H9 (cell line): ENCODE measurements around the gene BRS3. TPM values are rescaled to one million over a fixed set of nuclear protein-coding genes. Genes with fewer than 3 reads are reported as not detected.
"Not testable (repeated sequence)": the region's sequence is repeated elsewhere in the genome, so short reads cannot be mapped to it uniquely, and the experiment has no call there.

ENCODE experiments used
- DNase-seq: peaks from one replicate; pipeline ENCODE4 v3.0.0-alpha.2; 2017
- H2AFZ ChIP-seq: one replicate; pipeline ENCODE4 v1.6.1; 2013; ENCODE audit warnings: mild to moderate bottlenecking, low read length, control low read depth, moderate library complexity
- H2AK5ac ChIP-seq: 2 replicates; pipeline ENCODE4 v1.6.1; 2013; ENCODE audit warnings: low read length, control low read depth, mixed read lengths; ENCODE audit not compliant: insufficient read length
- H2BK120ac ChIP-seq: one replicate; pipeline ENCODE4 v1.6.1; 2013; ENCODE audit warnings: low read depth, mild to moderate bottlenecking, low read length, control low read depth, inconsistent platforms; ENCODE audit not compliant: poor library complexity, severe bottlenecking
- H2BK12ac ChIP-seq: 2 replicates; pipeline ENCODE4 v1.6.1; 2013; ENCODE audit warnings: low read length, control low read depth, mixed read lengths, low read depth; ENCODE audit not compliant: insufficient read length
- H2BK15ac ChIP-seq: 2 replicates; pipeline ENCODE4 v1.6.1; 2013; ENCODE audit warnings: low read depth, low read length, control low read depth
- H2BK20ac ChIP-seq: one replicate; pipeline ENCODE4 v1.6.1; 2013; ENCODE audit warnings: low read depth, mild to moderate bottlenecking, low read length, control low read depth, inconsistent platforms; ENCODE audit not compliant: poor library complexity, severe bottlenecking
- H2BK5ac ChIP-seq: 2 replicates; pipeline ENCODE4 v1.6.1; 2013; ENCODE audit warnings: low read length, control low read depth, mixed read lengths; ENCODE audit not compliant: insufficient read length
- H3K14ac ChIP-seq: 2 replicates; pipeline ENCODE4 v1.6.1; 2013; ENCODE audit warnings: low read length, control low read depth; ENCODE audit not compliant: insufficient read depth
- H3K18ac ChIP-seq: 2 replicates; pipeline ENCODE4 v1.6.1; 2013; ENCODE audit warnings: low read depth, mild to moderate bottlenecking, mixed read lengths, low read length, control low read depth; ENCODE audit not compliant: insufficient read length
- H3K23ac ChIP-seq: 2 replicates; pipeline ENCODE4 v1.6.1; 2013; ENCODE audit warnings: low read length, control low read depth, mixed read lengths, low read depth; ENCODE audit not compliant: insufficient read length
- H3K23me2 ChIP-seq: 2 replicates; pipeline ENCODE4 v1.6.1; 2013; ENCODE audit warnings: low read depth, mild to moderate bottlenecking, mixed read lengths, low read length, control low read depth; ENCODE audit not compliant: insufficient read length, poor library complexity, severe bottlenecking
- H3K27ac ChIP-seq: 2 replicates; pipeline ENCODE4 v1.5.1; 2013; ENCODE audit warnings: low read length, control low read depth, mixed read lengths, low read depth; ENCODE audit not compliant: insufficient read length
- H3K27me3 ChIP-seq: 2 replicates; pipeline ENCODE4 v1.6.1; 2013; ENCODE audit warnings: low read length, control low read depth, inconsistent platforms; ENCODE audit not compliant: insufficient read depth
- H3K4ac ChIP-seq: 2 replicates; pipeline ENCODE4 v1.6.1; 2013; ENCODE audit warnings: low read depth, mild to moderate bottlenecking, control low read depth, inconsistent platforms, low read length, moderate library complexity
- H3K4me1 ChIP-seq: 2 replicates; pipeline ENCODE4 v1.6.1; 2013; ENCODE audit warnings: low read length, control low read depth, inconsistent platforms; ENCODE audit not compliant: insufficient read depth
- H3K4me2 ChIP-seq: 2 replicates; pipeline ENCODE4 v1.6.1; 2013; ENCODE audit warnings: low read length, control low read depth, mixed read lengths; ENCODE audit not compliant: insufficient read length, insufficient read depth
- H3K56ac ChIP-seq: 2 replicates; pipeline ENCODE4 v1.6.1; 2013; ENCODE audit warnings: low read depth, mild to moderate bottlenecking, mixed read lengths, low read length, control low read depth; ENCODE audit not compliant: insufficient read length
- H3K79me1 ChIP-seq: 2 replicates; pipeline ENCODE4 v1.6.1; 2013; ENCODE audit warnings: low read depth, mild to moderate bottlenecking, moderate library complexity, low read length, control low read depth, inconsistent platforms; ENCODE audit not compliant: insufficient read depth, poor library complexity, severe bottlenecking
- H3K79me2 ChIP-seq: 2 replicates; pipeline ENCODE4 v1.6.1; 2013; ENCODE audit warnings: low read length, control low read depth, inconsistent platforms; ENCODE audit not compliant: insufficient read depth
- H3K9ac ChIP-seq: 2 replicates; pipeline ENCODE4 v1.6.1; 2013; ENCODE audit warnings: low read length, control low read depth, mixed read lengths; ENCODE audit not compliant: insufficient read length; ENCODE audit errors: extremely low read depth
- H3K9me3 ChIP-seq: one replicate; pipeline ENCODE4 v1.6.1; 2013; ENCODE audit warnings: low read depth, low read length, inconsistent platforms; ENCODE audit not compliant: control insufficient read depth
- H3T11ph ChIP-seq: one replicate; pipeline ENCODE4 v1.6.1; 2013; ENCODE audit warnings: mild to moderate bottlenecking, low read length, control low read depth, inconsistent platforms
- H4K20me1 ChIP-seq: one replicate; pipeline ENCODE4 v1.6.1; 2013; ENCODE audit not compliant: control insufficient read depth, insufficient read length, insufficient read depth
- H4K5ac ChIP-seq: 2 replicates; pipeline ENCODE4 v1.6.1; 2013; ENCODE audit warnings: low read depth, mild to moderate bottlenecking, mixed read lengths, low read length, control low read depth; ENCODE audit not compliant: insufficient read length
- H4K8ac ChIP-seq: replicated peaks from 2 replicates; pipeline ENCODE4 v1.6.1; 2013; ENCODE audit warnings: low read length, control low read depth, mixed read lengths, low read depth; ENCODE audit not compliant: insufficient read length
- H4K91ac ChIP-seq: 2 replicates; pipeline ENCODE4 v1.6.1; 2013; ENCODE audit warnings: low read depth, mild to moderate bottlenecking, moderate library complexity, mixed read lengths, low read length, control low read depth; ENCODE audit not compliant: insufficient read length
- H3K27ac Mint-ChIP-seq, 3 experiments: 2 replicates in 2 of 3; 3 replicates in 1 of 3; pipeline ENCODE4 v1.8.0; 2020 to 2021; ENCODE audit warnings: mixed read lengths in 3 of 3, mild to moderate bottlenecking in 1 of 3, moderate library complexity in 1 of 3
- H3K27me3 Mint-ChIP-seq: 2 replicates; pipeline ENCODE4 v1.8.0; 2021; ENCODE audit warnings: low read depth, mild to moderate bottlenecking, moderate library complexity, mixed read lengths
- H3K36me3 Mint-ChIP-seq, 3 experiments: 2 replicates in 2 of 3; 3 replicates in 1 of 3; pipeline ENCODE4 v1.8.0; 2020 to 2021; ENCODE audit warnings: low read depth in 3 of 3, mixed read lengths in 3 of 3; ENCODE audit not compliant: insufficient read depth in 1 of 3
- H3K4me1 Mint-ChIP-seq, 2 experiments: 2 replicates each; pipeline ENCODE4 v1.8.0; 2020; ENCODE audit warnings: mixed read lengths in 2 of 2
- H3K4me3 Mint-ChIP-seq, 2 experiments: 2 replicates in 1 of 2; 3 replicates in 1 of 2; pipeline ENCODE4 v1.8.0; 2020 to 2021; ENCODE audit warnings: mild to moderate bottlenecking in 2 of 2, mixed read lengths in 2 of 2, moderate library complexity in 1 of 2
- H3K9me3 Mint-ChIP-seq, 2 experiments: 2 replicates in 1 of 2; 3 replicates in 1 of 2; pipeline ENCODE4 v1.8.0; 2020; ENCODE audit warnings: mild to moderate bottlenecking in 2 of 2, mixed read lengths in 2 of 2, moderate library complexity in 1 of 2
- WGBS: extraction: QIAGEN DNeasy Blood & Tissue Kit; methylation state at CpG from one replicate; pipeline ENCODE4 v1.1.7; 2013; ENCODE audit warnings: missing lambda C conversion rate, low lambda C conversion rate, mixed read lengths; ENCODE audit not compliant: insufficient read length; ENCODE audit errors: extremely low coverage; 5-methylcytosine and 5-hydroxymethylcytosine counted together
- total RNA-seq: library from RNA; stranded (reverse); gene quantifications from 2 replicates; pipeline ENCODE4 v1.2.1, GENCODE V29; 2021
- TF ChIP-seq, protein P1 (sequence below): fragments of 200-600 bp; sonication (generic); conservative IDR thresholded peaks from 3 replicates; pipeline ENCODE4 v1.8.0; 2021; ENCODE audit warnings: antibody characterized with exemption, mild to moderate bottlenecking

BRS3 gene
- total RNA-seq, 1 experiment from 2014 or later = not detected

DNA sequence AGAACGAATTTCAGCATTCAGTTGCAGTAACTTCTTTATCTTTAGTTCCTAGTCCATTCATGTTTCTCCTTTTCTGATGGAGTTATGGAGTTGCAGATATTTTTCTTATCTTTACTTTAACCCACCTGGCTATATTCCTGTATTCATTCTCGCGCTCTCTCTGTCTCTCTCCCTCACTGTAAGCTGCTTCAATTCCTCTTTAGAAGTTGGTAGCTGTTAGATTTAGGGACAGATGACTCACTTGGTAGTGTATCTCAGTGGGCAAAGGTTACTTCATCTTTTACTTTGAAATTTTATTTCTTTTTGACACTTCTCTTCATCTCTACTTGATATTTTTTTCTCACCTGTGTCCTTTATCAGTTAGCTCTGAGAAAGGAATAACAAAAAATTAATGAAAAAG is 49.6 kb upstream of the BRS3 start:
- Histone ChIP-seq H3K23me2 (no peaks in the 10 kb centered on the region), H3K23ac (no peak overlapping the region), H2BK15ac (no peak overlapping the region), H2BK5ac (no peak overlapping the region), H3K4ac (no peak overlapping the region), H3T11ph (no peak overlapping the region), H3K9ac (no peak overlapping the region), H2AFZ (no peak overlapping the region), H4K8ac (no peak overlapping the region), H4K91ac (no peak overlapping the region), H2AK5ac (no peak overlapping the region), H3K18ac (no peak overlapping the region), H3K9me3 (peaks cover 42% of the 10 kb centered on the region), H2BK12ac (no peak overlapping the region), H4K20me1 (no peaks in the 10 kb centered on the region), H4K5ac (no peak overlapping the region), H3K79me1 (no peaks in the 10 kb centered on the region), H3K56ac (no peak overlapping the region), H2BK20ac (no peak overlapping the region), H3K79me2 (no peaks in the 10 kb centered on the region), H3K4me1 (no peaks in the 10 kb centered on the region), H3K14ac (no peak overlapping the region), H3K27ac (no peak overlapping the region), H3K27me3 (no peaks in the 10 kb centered on the region), H2BK120ac (no peak overlapping the region), H3K4me2 (no peak overlapping the region)
- no CpG with 5 or more reads among the region's 3 CpGs for WGBS
- TF ChIP-seq, protein P1, sequence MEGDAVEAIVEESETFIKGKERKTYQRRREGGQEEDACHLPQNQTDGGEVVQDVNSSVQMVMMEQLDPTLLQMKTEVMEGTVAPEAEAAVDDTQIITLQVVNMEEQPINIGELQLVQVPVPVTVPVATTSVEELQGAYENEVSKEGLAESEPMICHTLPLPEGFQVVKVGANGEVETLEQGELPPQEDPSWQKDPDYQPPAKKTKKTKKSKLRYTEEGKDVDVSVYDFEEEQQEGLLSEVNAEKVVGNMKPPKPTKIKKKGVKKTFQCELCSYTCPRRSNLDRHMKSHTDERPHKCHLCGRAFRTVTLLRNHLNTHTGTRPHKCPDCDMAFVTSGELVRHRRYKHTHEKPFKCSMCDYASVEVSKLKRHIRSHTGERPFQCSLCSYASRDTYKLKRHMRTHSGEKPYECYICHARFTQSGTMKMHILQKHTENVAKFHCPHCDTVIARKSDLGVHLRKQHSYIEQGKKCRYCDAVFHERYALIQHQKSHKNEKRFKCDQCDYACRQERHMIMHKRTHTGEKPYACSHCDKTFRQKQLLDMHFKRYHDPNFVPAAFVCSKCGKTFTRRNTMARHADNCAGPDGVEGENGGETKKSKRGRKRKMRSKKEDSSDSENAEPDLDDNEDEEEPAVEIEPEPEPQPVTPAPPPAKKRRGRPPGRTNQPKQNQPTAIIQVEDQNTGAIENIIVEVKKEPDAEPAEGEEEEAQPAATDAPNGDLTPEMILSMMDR = no peak
- Mint-ChIP-seq H3K4me1 (no peaks in the 10 kb centered on the region), H3K4me3 (no peak overlapping the region), H3K27ac (no peak overlapping the region), H3K27me3 (no peaks in the 10 kb centered on the region; the same call in 1 of the 2 replicates), H3K36me3 (no peaks in the 10 kb centered on the region; a peak in 2 of 7 replicates), H3K9me3 (peaks cover 44 to 51% of the 10 kb centered on the region in 2 experiments)
- no peak for DNase-seq

DNA sequence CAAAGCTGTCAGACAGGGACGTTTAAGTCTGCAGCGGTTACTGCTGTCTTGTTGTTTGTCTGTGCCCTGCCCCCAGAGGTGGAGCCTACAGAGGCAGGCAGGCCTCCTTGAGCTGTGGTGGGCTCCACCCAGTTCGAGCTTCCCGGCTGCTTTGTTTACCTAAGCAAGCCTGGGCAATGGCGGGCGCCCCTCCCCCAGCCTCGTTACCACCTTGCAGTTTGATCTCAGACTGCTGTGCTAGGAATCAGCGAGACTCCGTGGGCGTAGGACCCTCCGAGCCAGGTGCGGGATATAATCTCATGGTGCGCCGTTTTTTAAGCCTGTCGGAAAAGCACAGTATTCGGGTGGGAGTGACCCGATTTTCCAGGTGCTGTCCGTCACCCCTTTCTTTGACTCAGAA is 42.1 kb upstream of the BRS3 start:
- not testable (repeated sequence) for H3K4me3 Mint-ChIP-seq, H3K56ac ChIP-seq, H3K79me2 ChIP-seq, H2BK5ac ChIP-seq, H2BK20ac ChIP-seq, H4K91ac ChIP-seq, H3K4me1 ChIP-seq, H2BK15ac ChIP-seq, H3K27me3 ChIP-seq, H4K20me1 ChIP-seq, DNase-seq, H2AFZ ChIP-seq, H3K23ac ChIP-seq, H3K4ac ChIP-seq, H3K18ac ChIP-seq, H3K36me3 Mint-ChIP-seq, H2BK120ac ChIP-seq, H4K5ac ChIP-seq, H3K23me2 ChIP-seq, H3K79me1 ChIP-seq, H3K4me2 ChIP-seq, H3K27me3 Mint-ChIP-seq, H3K9ac ChIP-seq, H2AK5ac ChIP-seq, H3K14ac ChIP-seq, H2BK12ac ChIP-seq, H3T11ph ChIP-seq, H3K4me1 Mint-ChIP-seq, H3K27ac Mint-ChIP-seq, H4K8ac ChIP-seq, H3K27ac ChIP-seq, H3K9me3 Mint-ChIP-seq
- peaks cover 18% of the 10 kb centered on the region for H3K9me3 ChIP-seq
- WGBS = no CpG with 5 or more reads among the region's 18 CpGs
